ENCODE measurements around the gene INAFM2.

INAFM2 gene

DNA sequence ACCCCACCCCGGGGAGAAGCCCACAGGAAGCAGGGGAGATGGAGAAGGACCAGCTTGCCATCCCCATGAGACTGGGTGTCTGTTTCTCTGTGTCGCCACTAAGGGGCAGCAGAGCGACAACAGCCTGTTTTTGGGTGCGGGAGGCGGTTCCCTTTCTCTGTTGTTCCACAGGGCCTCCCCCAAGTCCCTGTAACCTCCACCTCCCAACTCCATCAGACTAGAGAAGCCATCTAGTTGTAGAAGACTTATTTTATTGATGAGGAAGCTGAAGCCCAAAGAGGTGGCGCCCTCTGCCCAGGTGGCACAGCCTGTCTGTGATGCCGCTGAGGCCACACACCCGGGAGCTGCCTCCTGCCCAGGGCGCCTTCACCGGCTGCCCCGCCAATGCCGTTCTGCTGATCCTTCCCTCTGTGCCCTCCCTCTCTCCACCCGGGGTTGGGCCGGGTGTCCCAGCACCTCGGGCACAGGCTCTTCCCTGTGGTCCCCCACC lies 21.2 kb downstream of the INAFM2 start:
- DNase-seq (ENCODE audit: low read depth) = no peak

- no peak for DNase-seq (ENCODE audit: low read depth)
These were observed 21.9 kb downstream of the INAFM2 start for GRCh38 chr15:40345225-40345866.

DNA sequence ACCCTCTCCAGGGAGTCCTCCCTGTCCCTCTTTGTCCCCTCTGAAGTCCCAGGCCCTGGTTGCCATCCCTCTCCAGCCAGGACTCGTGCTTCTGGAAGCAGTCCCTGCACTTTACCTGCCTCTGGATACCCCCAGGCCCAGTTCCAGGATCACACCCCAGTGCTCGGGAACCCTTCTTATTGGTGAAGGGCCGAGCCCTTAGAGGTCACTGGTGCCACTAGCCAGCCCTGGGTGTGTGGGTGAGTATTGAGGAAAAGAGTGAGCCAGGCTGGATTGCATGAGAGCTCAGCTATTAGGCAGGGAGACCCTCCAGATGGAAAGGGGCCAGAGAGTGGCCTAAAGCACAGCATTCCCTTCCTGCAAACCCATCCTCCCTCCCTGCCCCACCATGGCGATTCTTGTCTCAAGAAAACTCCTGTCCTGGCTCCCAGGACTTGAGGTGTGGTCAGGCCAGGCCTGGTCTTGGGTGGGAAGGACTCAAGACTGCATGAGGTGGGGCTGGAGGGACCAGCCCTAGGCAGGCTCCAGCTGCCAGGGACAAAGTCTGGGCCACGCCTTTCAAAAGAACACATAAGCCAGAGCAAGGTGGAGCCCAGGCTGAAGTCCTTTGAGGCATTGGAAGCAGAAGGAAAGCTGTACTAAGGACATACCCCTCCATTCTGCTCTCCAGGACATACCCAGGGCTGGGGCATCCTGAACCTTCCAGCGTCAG lies 22.5 kb downstream of the INAFM2 start:
- no peak for DNase-seq (ENCODE audit: low read depth)

GRCh38 chr15:40346579-40347558 lies 23.4 kb downstream of the INAFM2 start:
- no peak for DNase-seq (ENCODE audit: low read depth)

DNA sequence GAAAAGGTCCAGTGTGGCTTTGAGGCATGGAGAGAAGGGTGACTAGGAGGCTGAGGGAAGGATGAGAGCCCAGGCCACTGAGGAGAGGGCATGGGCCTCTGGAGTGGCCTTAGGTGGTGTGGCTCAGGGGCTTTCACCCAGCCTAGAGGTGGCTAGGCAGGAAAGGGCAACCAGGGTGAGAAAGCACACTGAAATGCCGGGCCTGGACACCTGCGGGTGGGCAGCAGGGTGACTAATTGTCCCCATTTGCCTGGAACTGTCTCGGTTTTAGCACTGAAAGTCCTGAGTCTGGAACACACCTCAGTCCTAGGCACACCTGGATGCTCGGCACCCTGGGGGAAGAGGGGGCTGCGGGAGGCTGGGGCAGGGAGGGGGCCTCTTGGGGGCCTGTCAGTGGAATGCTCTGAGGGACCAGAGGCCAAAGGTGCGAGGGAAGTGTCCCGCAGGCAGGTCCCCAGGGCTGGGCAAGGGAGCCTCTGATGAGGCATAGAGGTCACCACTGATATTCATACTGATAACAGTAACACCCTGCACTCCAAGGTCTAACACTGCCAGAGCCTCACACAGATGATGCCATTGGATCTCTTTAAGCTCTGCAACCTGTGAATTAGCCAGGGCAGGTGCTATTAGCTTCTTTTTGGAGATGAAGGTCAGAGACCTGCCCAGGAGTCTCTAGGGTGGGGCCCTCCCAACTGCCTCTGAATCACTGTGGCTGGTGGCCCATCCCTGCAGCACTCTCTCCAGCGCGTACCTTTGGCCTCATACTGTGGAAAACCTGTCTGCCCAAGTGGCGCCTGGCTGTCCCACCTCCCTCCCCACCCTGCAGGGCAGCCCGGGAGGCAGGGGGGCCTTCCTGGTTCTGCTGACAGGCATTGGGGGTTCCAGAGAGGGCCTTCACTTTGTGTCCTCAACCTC lies 24.3 kb downstream of the INAFM2 start:
- DNase-seq (ENCODE audit: low read depth) = no peak

- DNase-seq (ENCODE audit: low read depth) = no peak
These were observed 25.0 kb downstream of the INAFM2 start for GRCh38 chr15:40348474-40348870.

- DNase-seq (ENCODE audit: low read depth) = no peak
These were observed 25.7 kb downstream of the INAFM2 start for GRCh38 chr15:40349163-40349562.

DNA sequence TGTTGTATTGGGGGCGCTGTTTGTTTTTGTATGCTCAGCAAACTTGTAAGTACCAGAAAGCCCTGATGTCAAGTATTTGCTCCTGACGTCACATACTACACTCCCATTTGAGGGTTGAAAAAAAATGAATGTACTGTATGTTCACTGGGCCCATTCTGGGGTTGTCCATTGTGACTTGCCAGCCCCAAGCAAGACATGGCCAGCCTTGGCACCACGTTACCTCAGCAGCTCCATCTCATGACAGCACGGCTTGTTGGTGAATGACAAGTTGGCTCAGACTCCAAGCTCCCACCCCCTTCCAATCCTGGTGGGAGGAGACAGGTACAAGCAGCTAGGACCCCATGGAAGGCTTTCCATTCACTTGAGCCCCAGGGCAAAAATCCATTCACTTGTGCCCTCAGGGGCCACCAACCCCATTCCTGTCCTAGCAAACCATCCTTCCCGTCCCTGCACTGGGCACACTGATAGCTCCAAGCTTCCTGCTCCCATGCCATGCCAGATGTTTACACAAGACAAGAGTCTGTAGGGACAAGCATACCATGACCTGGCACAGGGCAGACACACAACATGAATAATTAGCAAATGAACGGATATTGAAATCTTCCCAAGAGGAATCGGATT lies 28.9 kb downstream of the INAFM2 start:
- DNase-seq (ENCODE audit: low read depth) = no peak

GRCh38 chr15:40353697-40354096 lies 30.2 kb downstream of the INAFM2 start:
- DNase-seq (ENCODE audit: low read depth) = no peak

GRCh38 chr15:40354408-40355171 lies 31.1 kb downstream of the INAFM2 start:
- no peak for DNase-seq (ENCODE audit: low read depth)

- no peak for DNase-seq (ENCODE audit: low read depth)
These were observed 32.6 kb downstream of the INAFM2 start for GRCh38 chr15:40355976-40356585.

DNA sequence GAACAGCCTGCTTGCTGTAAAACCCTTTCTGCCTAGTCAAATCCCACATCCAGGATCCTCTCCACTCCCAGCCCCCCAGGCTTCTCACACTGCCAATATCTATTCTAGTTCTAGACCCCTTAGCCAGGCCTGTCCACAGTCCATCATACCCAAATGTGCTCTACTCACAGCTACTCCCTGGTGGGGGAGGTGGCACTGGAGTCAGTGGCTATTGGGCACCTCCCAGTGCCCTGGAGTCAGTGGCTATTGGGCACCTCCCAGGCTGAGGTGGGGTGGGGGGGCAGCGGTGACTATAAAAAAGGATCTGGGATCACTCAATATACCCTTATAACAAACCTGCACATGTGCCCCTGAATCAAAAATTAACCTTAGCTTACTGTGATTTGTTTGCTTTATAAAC lies 33.8 kb downstream of the INAFM2 start:
- DNase-seq (ENCODE audit: low read depth) = no peak

DNA sequence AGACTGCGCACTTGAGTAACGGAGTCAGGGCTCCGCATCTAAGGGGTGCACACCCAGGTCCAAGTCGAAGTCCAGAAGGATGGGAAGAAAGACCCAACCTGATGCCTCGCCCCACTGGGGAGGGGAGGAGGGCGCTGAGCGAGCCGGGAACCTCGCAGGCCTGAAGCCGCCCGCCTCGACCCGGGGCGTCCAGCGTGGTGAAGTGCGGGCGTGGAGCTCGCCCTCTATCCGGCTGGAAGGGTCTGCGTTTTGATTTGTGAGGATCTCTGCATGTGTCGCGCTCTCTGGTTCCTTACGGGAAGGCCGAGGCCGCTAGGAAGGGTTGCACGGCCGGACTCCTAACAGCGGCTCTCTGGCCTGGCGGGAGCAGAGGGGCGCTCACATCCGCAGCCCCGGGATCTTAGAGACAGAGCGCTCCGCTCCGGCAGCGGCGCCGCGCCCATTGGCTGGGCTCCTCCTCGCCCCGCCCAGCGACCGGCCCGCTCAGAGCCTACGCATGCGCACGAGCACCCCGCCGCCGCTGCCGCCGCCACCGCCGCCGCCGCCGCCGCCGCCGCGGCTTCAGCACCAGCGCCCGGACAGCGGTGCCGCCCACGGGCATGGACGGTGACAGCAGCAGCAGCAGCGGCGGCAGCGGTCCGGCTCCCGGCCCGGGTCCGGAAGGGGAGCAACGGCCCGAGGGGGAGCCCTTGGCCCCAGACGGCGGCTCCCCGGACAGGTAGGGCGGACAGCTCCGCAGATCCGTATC lies 34.4 kb downstream of the INAFM2 start, which contains the start of gene DISP2:
DISP2 (plus strand) TSS at position 497 of the 748 bp plus-strand sequence; CDS start at position 600, 103 bp downstream.
- no peak for DNase-seq (ENCODE audit: low read depth)

DNA sequence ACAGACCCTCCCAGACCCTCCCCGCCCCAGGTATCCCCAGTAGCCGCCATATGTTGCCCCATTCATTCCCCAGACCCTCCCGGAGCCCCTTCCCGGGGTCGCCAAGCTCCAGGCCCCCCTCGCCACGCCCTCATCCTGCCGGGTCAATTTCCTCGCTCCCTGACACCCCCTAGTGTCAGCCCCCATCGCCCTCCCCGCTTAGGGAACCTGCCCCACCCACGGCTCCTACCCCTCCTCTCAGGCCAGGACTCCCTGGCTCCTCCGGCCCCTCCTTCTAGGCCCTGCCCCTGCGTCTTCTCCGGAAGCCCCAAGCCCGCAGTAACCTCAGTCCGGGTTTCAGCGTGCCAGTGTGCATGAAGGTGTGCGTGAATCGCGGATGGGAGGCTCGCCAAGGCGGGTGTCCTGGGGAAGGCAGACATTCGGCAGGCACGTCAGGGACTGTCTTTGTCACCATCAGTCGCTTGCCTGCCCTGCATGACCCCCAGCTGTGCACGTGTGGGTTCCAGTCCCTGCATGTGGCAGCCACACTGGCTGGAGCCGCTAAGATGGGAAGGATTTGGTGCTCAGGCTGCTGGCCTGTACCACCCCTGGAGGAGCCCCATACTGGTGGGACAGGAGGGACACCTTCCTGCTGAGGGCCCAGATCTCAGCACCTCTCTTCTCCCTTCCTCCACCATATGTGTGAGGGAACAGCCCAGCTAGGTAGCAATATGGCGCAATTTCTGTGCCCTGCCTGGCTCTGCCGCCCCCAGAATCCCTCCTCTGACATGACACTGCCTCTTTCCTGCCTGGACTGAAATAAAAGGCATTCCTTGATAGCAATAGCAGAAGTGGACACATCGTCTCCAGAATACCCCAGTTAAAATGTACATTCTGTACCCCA lies 35.2 kb downstream of the INAFM2 start:
- DNase-seq (ENCODE audit: low read depth) = no peak

- no peak for DNase-seq (ENCODE audit: low read depth)
These were observed 36.5 kb downstream of the INAFM2 start for GRCh38 chr15:40360015-40360414.

DNA sequence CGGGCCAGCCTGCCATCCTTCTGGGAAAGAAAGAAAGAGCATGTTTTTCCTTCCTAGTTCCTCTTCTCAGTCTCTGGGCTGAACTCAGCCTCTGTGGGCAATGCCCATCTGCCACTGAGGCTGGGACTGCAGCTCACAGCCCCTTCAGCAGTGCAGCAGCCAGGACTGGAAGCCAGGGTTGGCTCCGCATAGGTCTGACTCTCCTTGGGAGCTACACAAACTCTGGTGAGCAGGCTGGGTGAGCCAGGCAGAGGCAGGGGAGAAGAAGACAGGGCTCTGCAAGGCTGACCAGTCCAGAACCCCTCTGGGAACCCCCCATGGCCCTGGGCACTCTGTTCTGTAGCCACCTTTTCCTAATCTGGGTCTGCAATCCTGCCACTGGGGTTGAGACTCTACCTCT lies 38.1 kb downstream of the INAFM2 start:
- no peak for DNase-seq (ENCODE audit: low read depth)

DNA sequence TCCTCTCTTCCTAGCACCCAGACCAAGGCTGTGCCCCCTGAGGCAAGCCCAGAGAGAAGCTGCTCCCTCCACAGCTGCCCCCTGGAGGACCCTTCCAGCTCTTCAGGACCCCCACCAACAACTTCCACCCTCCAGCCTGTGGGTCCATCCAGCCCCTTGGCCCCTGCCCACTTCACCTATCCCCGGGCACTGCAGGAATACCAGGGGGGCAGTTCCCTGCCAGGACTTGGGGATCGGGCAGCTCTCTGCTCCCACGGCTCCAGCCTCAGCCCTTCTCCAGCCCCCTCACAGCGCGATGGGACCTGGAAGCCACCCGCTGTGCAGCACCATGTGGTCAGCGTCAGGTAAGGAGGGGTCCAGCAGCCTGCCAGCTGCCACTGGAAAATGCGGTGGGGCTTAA lies 40.1 kb downstream of the INAFM2 start:
- no peak for DNase-seq (ENCODE audit: low read depth)

- no peak for DNase-seq (ENCODE audit: low read depth)
These were observed 40.8 kb downstream of the INAFM2 start for GRCh38 chr15:40364251-40364650.

All from stromal cell of bone marrow (primary cell).